HUES6 (cell line): Measurements from ENCODE around the gene CNDP1.

Experiments used
- H3K27ac ChIP-seq: 2 replicates; pipeline ENCODE4 v1.7.0; 2013; ENCODE audit warnings: low read depth, mild to moderate bottlenecking, low read length, inconsistent platforms
- H3K27me3 ChIP-seq: 2 replicates; pipeline ENCODE4 v1.6.1; 2013; ENCODE audit warnings: low read length; ENCODE audit not compliant: control insufficient read depth, insufficient read depth
- H3K36me3 ChIP-seq: 2 replicates; pipeline ENCODE4 v1.6.1; 2013; ENCODE audit warnings: low read length; ENCODE audit not compliant: control insufficient read depth, insufficient read depth
- H3K4me1 ChIP-seq: 2 replicates; pipeline ENCODE4 v1.6.1; 2013; ENCODE audit warnings: low read length; ENCODE audit not compliant: control insufficient read depth, insufficient read depth
- H3K4me3 ChIP-seq: 2 replicates; pipeline ENCODE4 v1.5.1; 2013; ENCODE audit warnings: low read depth, low read length
- H3K9ac ChIP-seq: one replicate; pipeline ENCODE4 v1.6.1; 2013; ENCODE audit warnings: mild to moderate bottlenecking, low read length
- H3K9me3 ChIP-seq: 2 replicates; pipeline ENCODE4 v1.6.1; 2013; ENCODE audit warnings: low read depth, low read length; ENCODE audit not compliant: control insufficient read depth, insufficient read depth

The CNDP1 gene

GRCh38 chr18:74532511-74533025 lies 1.7 kb upstream of the CNDP1 start:
- H3K9ac ChIP-seq = no peak overlapping the region
- 0 out of 2 replicates have a peak, but pooled peaks cover 4% of the 10 kb centered on the region for H3K27me3 ChIP-seq
- H3K4me3 ChIP-seq = no peak overlapping the region
- no peaks in the 10 kb centered on the region for H3K9me3 ChIP-seq
- no peaks in the 10 kb centered on the region for H3K4me1 ChIP-seq
- H3K27ac ChIP-seq = no peak overlapping the region
- H3K36me3 ChIP-seq = no peaks in the 10 kb centered on the region

DNA sequence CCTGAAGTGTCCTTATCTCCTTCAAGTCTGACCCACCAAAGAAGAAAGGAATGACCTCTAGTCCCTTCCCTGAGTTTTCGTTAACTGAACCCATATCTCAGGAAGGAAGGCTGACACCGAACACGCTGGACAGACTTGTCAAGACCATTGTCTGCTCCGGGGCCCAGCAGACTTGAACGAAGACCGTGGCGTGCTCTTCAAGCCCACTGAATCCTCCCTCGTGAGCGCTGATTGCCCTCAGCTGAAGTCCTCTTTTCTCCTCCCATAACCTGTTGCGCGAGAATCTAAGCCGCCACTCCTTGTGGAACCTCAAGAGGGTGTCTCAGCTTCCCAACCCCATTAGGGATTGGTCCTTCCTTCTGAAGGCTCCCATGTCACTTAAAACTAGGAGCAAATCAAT lies 634 bp upstream of the CNDP1 start:
- no peaks in the 10 kb centered on the region for H3K4me1 ChIP-seq
- no peak overlapping the region for H3K4me3 ChIP-seq
- H3K36me3 ChIP-seq = no peaks in the 10 kb centered on the region
- no peaks in the 10 kb centered on the region for H3K9me3 ChIP-seq
- H3K9ac ChIP-seq = no peak overlapping the region
- no peak overlapping the region for H3K27ac ChIP-seq
- 0 out of 2 replicates have a peak, but pooled peaks cover 4% of the 10 kb centered on the region for H3K27me3 ChIP-seq

- no peak overlapping the region for H3K9ac ChIP-seq
- H3K36me3 ChIP-seq = no peaks in the 10 kb centered on the region
- no peak overlapping the region for H3K27ac ChIP-seq
- H3K4me3 ChIP-seq = no peak overlapping the region
- 0 out of 2 replicates have a peak, but pooled peaks cover 4% of the 10 kb centered on the region for H3K27me3 ChIP-seq
- no peaks in the 10 kb centered on the region for H3K4me1 ChIP-seq
- no peaks in the 10 kb centered on the region for H3K9me3 ChIP-seq
These were observed 815 bp downstream of the CNDP1 start for GRCh38 chr18:74534981-74535649.

DNA sequence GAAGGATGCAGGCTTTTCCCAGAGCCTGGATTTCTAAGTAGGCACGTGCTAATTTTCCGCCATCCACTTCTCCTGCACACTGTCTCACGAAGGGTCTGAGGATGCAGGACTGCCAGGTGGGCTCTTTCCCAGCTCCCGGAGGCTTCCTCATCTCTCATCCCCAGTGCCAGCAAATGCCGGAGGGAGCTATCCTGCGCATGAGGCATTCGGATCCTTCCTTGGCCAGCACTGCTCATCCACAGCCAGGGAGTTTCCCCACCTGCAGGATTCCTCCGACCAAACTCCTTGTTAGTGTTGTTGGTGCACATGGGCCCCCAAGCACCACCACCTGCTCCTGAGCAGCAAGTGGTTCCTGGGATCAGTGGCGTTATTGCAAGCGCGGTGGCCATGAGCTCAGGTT lies 5.0 kb downstream of the CNDP1 start:
- Histone ChIP-seq H3K27ac (no peak overlapping the region), H3K36me3 (no peaks in the 10 kb centered on the region), H3K4me3 (no peak overlapping the region), H3K27me3 (no peaks in the 10 kb centered on the region), H3K9me3 (no peaks in the 10 kb centered on the region), H3K9ac (no peak overlapping the region), H3K4me1 (no peaks in the 10 kb centered on the region)

GRCh38 chr18:74540652-74541421 lies 6.5 kb downstream of the CNDP1 start:
- Histone ChIP-seq H3K27me3 (no peaks in the 10 kb centered on the region), H3K4me1 (no peaks in the 10 kb centered on the region), H3K36me3 (no peaks in the 10 kb centered on the region), H3K4me3 (no peak overlapping the region), H3K9ac (no peak overlapping the region), H3K9me3 (peaks cover under 1% of the 10 kb centered on the region; the same call in 1 of the 2 replicates), H3K27ac (no peak overlapping the region)

GRCh38 chr18:74541703-74542555 lies 7.6 kb downstream of the CNDP1 start:
- Histone ChIP-seq H3K27ac (no peak overlapping the region), H3K4me1 (no peaks in the 10 kb centered on the region), H3K9ac (no peak overlapping the region)

GRCh38 chr18:74544898-74545297 lies 10.6 kb downstream of the CNDP1 start:
- Histone ChIP-seq H3K4me3 (no peak overlapping the region), H3K4me1 (no peaks in the 10 kb centered on the region), H3K27ac (no peak overlapping the region), H3K9ac (no peak overlapping the region), H3K36me3 (no peaks in the 10 kb centered on the region), H3K9me3 (peaks cover 36% of the 10 kb centered on the region), H3K27me3 (no peaks in the 10 kb centered on the region)

More at GRCh38 chr18:74541703-74542555, 7.6 kb downstream of the CNDP1 start:
- Histone ChIP-seq H3K36me3 (no peaks in the 10 kb centered on the region), H3K9me3 (peaks cover 10% of the 10 kb centered on the region), H3K4me3 (no peak overlapping the region), H3K27me3 (no peaks in the 10 kb centered on the region)

- H3K4me1 ChIP-seq = no peaks in the 10 kb centered on the region
- no peaks in the 10 kb centered on the region for H3K36me3 ChIP-seq
- H3K27me3 ChIP-seq = no peaks in the 10 kb centered on the region
- no peak overlapping the region for H3K9ac ChIP-seq
- H3K27ac ChIP-seq = no peak overlapping the region
- no peak overlapping the region for H3K4me3 ChIP-seq
- peaks cover 44% of the 10 kb centered on the region for H3K9me3 ChIP-seq
These were observed 11.7 kb downstream of the CNDP1 start for GRCh38 chr18:74546007-74546406.

GRCh38 chr18:74546751-74547530 lies 12.6 kb downstream of the CNDP1 start:
- H3K4me1 ChIP-seq = no peaks in the 10 kb centered on the region
- peaks cover 48% of the 10 kb centered on the region for H3K9me3 ChIP-seq
- no peaks in the 10 kb centered on the region for H3K27me3 ChIP-seq
- no peaks in the 10 kb centered on the region for H3K36me3 ChIP-seq
- no peak overlapping the region for H3K4me3 ChIP-seq
- H3K27ac ChIP-seq = no peak overlapping the region
- no peak overlapping the region for H3K9ac ChIP-seq

DNA sequence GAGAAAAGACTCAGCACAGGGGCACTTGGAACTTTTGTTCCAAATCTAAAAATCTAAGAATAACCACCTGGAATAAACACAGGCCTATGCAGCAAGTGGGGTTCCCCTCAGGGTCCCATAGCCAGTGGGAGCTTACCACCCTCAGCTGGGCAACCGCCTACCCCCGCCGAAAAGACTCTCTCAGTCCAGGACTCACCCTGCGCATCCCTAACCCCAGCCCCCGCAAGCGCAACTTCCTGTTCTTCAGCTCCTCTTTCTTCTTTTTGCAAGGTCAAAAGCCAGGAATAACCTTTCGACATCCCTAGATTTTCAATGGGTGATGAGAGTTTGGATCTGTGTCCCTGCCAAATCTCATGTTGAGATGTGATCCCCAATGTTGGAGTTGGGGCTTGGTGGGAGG lies 13.6 kb downstream of the CNDP1 start:
- Histone ChIP-seq H3K36me3 (no peaks in the 10 kb centered on the region), H3K27ac (no peak overlapping the region), H3K4me1 (no peaks in the 10 kb centered on the region), H3K9me3 (peaks cover 48% of the 10 kb centered on the region), H3K4me3 (no peak overlapping the region), H3K27me3 (no peaks in the 10 kb centered on the region), H3K9ac (no peak overlapping the region)
